CD4-positive, alpha-beta T cell treated with Interleukin-17A for 4 hours (primary cell): ENCODE measurements around the gene LGALS8.
"Not testable (repeated sequence)": the region's sequence is repeated elsewhere in the genome, so short reads cannot be mapped to it uniquely, and the experiment has no call there.

ENCODE experiments used
- DNase-seq: peaks from one replicate; pipeline ENCODE4 v3.0.0-alpha.2; 2020; ENCODE audit warnings: mixed read lengths

LGALS8 gene

GRCh38 chr1:236543065-236543669 is 19.4 kb downstream of the LGALS8 start:
- no peak for DNase-seq

GRCh38 chr1:236545621-236546169 is 21.9 kb downstream of the LGALS8 start:
- DNase-seq = peak; percentile 30

- DNase-seq = no peak
Observed at GRCh38 chr1:236548452-236548851, 24.7 kb downstream of the LGALS8 start.

GRCh38 chr1:236550961-236551851 is 27.4 kb downstream of the LGALS8 start:
- DNase-seq = no peak

- DNase-seq = no peak
Observed at GRCh38 chr1:236552096-236552495, 28.3 kb downstream of the LGALS8 start.

- no peak for DNase-seq
Observed at GRCh38 chr1:236552901-236553300, 29.1 kb downstream of the LGALS8 start.

- DNase-seq = no peak
Observed at GRCh38 chr1:236553370-236553769, 29.6 kb downstream of the LGALS8 start.

- DNase-seq = no peak
Observed at GRCh38 chr1:236556606-236557005, 32.8 kb downstream of the LGALS8 start.

GRCh38 chr1:236558081-236558480 is 34.3 kb downstream of the LGALS8 start:
- no peak for DNase-seq

GRCh38 chr1:236558846-236559245 is 35.1 kb downstream of the LGALS8 start:
- no peak for DNase-seq

- DNase-seq = no peak
Observed at GRCh38 chr1:236560213-236560771, 36.5 kb downstream of the LGALS8 start.

GRCh38 chr1:236561976-236562375 is 38.2 kb downstream of the LGALS8 start:
- DNase-seq = no peak

- no peak for DNase-seq
Observed at GRCh38 chr1:236565530-236565929, 41.7 kb downstream of the LGALS8 start.

- no peak for DNase-seq
Observed at GRCh38 chr1:236568285-236568894, 44.6 kb downstream of the LGALS8 start.

- no peak for DNase-seq
Observed at GRCh38 chr1:236575523-236575922, 51.7 kb downstream of the LGALS8 start.

GRCh38 chr1:236576004-236576403 is 52.2 kb downstream of the LGALS8 start:
- no peak for DNase-seq

GRCh38 chr1:236577041-236577440 is 53.3 kb downstream of the LGALS8 start:
- DNase-seq = not testable (repeated sequence)

GRCh38 chr1:236578661-236579060 is 54.9 kb downstream of the LGALS8 start:
- no peak for DNase-seq

- not testable (repeated sequence) for DNase-seq
Observed at GRCh38 chr1:236580404-236580803, 56.6 kb downstream of the LGALS8 start.

- DNase-seq = no peak
Observed at GRCh38 chr1:236581528-236581927, 57.7 kb downstream of the LGALS8 start.

- no peak for DNase-seq
Observed at GRCh38 chr1:236589531-236589930, 65.7 kb downstream of the LGALS8 start.

GRCh38 chr1:236590553-236591150 is 66.9 kb downstream of the LGALS8 start:
- DNase-seq = no peak

- no peak for DNase-seq
Observed at GRCh38 chr1:236602171-236602570, 78.4 kb downstream of the LGALS8 start.
